ENCODE measurements around the gene SLIT3.

DNA sequence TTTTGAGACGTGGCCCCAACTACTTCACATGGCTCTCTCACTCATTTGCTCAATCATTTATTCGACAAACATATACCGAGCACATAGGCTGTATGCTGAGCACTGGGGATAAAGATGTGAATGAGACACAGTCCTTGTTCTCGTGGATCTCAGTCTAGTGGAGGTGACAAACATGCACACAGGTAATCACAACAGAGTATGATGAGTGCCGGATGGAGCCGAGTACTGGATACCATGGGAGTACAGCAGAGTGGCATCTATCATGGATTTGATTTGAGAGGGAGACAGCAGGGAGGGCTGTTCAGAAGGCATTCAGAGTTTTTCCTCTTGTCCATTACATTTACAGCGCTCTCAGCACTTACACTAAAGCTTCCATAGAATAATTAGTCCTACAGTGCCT, 259.8 kb downstream of the SLIT3 start:
- TF ChIP-seq, protein P1, sequence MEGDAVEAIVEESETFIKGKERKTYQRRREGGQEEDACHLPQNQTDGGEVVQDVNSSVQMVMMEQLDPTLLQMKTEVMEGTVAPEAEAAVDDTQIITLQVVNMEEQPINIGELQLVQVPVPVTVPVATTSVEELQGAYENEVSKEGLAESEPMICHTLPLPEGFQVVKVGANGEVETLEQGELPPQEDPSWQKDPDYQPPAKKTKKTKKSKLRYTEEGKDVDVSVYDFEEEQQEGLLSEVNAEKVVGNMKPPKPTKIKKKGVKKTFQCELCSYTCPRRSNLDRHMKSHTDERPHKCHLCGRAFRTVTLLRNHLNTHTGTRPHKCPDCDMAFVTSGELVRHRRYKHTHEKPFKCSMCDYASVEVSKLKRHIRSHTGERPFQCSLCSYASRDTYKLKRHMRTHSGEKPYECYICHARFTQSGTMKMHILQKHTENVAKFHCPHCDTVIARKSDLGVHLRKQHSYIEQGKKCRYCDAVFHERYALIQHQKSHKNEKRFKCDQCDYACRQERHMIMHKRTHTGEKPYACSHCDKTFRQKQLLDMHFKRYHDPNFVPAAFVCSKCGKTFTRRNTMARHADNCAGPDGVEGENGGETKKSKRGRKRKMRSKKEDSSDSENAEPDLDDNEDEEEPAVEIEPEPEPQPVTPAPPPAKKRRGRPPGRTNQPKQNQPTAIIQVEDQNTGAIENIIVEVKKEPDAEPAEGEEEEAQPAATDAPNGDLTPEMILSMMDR (IDR thresholded peaks at IDR 0.05; ENCODE audit: low read depth, low read length, poor library complexity, severe bottlenecking) = no peak
- no peak for TF ChIP-seq EZH2phosphoT487 (IDR thresholded peaks at IDR 0.05; ENCODE audit: borderline replicate concordance, low read length)

Measured in DOHH2 (cell line).